Measurements from ENCODE around the gene LRMDA.

LRMDA gene

DNA sequence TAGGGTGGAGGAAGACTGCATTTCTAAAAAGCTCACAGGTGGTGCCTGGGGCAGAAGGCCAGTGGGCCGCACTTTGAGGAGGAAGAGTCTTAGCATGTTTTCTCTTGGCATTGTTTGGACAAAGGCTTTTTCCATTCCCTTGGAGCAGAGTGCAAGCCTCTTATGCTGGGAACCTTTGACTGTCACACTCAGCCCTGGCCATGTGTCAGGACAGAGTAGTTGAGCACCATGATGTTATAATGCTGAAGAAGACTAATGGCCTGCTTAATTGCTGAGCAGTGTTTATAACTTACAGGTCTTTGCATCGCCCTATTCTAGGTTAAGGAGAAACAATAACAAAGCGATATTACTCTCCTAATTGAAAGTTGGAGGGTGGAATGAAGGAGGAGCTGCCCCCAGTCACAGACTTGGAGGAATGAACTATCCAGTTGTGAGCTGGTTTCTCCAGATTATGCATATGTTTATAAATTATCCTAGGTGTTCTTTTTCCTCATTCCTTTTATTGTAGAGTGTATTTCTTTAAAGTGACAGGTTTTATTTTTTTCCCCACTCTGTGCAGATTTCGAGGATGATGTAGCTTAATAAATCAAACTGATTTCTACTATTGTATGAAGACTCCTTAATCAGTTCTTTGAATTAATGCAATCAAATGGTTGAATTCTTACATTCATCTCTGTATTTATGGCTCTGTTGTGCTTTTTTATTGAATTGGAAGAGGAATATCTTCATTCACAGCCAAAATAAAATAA is 767.0 kb downstream of the LRMDA start:
- DNase-seq: no peak

DNA sequence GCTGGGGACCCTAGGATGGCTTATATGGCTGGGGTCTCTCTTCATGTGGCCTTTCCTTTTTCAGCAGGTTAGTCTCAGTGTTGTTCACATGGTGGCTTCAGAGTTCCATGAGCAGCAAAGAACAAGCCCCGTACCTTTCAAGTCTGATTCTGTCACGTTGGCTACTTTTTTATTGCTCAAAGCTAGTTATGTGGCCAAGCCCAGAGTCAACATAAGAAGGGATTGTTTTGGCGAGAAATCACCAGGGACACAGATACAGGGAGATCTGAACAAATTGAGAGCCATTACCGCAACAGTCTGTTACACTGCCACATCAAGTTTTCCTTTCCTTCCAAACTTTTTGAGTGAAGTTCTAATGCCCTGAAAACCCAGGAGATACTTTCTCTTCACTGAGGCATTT is 770.5 kb downstream of the LRMDA start:
- DNase-seq: no peak

- no peak for DNase-seq
These were observed 771.4 kb downstream of the LRMDA start for GRCh38 chr10:76202777-76203176.

DNA sequence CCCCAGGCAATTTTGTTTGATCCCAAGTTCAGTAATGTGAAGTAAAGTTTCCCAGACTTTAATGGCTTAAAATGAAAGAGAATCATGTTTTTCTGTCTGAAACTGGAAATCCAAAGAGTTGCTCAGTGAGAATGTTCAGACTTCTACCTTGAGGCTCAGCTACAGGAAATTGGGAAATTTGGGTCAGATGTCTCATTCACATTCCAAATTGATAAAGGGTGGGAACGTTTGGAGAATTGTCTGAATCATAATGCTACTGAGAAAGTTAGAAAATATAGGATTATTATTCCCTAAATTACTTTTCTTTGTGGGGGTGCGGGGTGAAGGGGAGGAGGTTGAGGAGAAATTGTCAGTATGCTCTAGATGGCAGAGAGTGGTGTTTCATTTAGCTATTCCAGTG is 773.9 kb downstream of the LRMDA start:
- DNase-seq: no peak

DNA sequence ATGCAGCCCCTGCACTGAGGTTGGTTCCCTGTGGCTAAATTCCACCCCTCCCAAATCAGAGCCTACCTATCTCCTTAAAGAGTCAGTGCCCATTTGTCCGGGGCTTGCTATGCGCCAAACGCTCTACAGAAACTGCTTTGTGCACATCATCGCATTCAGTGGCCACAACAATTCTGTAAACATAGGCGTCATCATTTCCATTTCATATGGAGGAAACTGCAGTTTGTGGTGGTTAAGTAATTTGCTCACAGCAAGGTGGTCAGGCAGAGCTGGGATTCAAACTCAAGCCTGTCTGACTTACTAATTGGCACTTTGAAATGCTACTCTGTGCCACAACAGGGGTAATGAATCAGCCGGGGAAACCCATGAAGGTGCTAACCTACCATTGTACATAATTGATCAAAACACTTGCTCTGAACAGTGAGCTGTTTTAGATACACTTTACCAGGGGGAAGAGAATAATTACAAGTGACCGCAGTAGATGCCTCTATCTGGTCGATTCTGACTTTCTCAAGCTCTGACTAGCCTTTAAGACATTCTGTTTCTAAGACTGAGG is 775.5 kb downstream of the LRMDA start:
- no peak for DNase-seq

GRCh38 chr10:76209135-76209534 is 777.7 kb downstream of the LRMDA start:
- DNase-seq: no peak

- DNase-seq: no peak
These were observed 778.8 kb downstream of the LRMDA start for GRCh38 chr10:76210211-76210610.

GRCh38 chr10:76211691-76212090 is 780.3 kb downstream of the LRMDA start:
- no peak for DNase-seq

DNA sequence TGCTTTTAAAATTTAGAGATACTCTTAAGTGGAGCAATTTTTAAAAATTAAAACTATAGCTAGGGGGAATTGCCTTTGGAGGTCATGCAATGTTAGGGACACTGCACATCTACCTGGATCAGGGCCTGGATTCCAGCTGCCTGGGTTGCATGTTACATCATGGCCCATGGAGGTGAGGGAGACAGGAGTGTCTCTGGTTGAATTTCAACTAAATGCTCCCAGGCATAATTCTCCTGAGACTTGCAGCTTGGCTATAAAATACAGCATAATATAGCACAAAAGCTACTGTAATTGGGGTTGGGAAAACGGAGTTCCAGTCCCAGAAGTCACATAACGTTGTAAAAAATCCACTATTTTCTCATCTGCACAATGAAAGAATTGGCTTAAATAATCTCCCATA is 782.5 kb downstream of the LRMDA start:
- DNase-seq: no peak

- no peak for DNase-seq
These were observed 786.6 kb downstream of the LRMDA start for GRCh38 chr10:76218035-76218434.

DNA sequence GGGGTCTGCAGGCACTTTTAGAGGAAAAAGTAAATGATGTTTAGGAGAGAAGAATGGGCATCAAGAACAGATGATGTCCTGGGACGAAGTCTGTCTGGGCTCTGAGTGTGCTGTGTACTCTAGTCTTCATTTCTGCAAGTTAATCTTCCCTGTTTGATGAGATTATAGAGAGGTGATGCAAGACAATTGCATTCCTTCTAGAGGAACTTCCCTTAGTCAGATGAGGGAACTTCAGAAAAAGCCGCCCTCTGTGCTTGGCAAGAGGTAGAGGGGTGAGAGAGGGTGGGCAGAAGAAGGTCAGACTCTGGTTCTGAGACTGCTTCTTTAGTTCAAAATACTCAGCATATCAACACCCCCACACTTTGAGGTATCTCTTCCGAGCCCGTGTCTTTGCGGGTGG is 797.9 kb downstream of the LRMDA start:
- DNase-seq: no peak

GRCh38 chr10:76230921-76231285 is 799.5 kb downstream of the LRMDA start:
- DNase-seq: no peak

DNA sequence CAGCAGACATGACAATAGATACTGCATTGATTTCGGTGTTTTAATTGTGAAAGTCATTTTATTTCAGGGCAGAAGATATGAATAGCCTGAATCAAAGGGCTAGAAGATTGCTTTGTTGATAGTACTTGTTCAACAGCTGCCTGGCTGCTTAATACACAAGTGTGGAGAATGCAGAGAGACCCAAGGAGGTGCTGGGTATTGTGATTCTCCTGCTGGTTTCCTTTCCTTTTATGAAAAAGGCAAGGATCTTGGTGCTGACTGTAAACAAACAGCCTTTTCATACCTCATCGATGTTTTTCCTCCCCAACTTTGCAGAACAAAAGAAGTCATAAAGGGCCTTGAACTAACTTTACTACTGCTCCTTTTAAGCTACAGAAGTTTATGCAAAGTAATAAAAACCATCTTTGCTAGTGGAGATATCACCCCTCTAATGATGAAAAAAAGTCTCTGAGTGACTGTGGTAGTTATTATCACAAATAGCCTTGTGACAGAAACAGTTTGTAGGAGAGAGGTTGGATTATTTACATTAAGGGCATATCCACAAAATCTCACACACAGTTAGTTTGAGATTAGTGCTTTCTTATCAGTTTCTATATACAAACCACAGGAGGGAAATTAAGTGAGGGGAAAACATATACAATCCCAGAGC is 800.0 kb downstream of the LRMDA start:
- no peak for DNase-seq

DNA sequence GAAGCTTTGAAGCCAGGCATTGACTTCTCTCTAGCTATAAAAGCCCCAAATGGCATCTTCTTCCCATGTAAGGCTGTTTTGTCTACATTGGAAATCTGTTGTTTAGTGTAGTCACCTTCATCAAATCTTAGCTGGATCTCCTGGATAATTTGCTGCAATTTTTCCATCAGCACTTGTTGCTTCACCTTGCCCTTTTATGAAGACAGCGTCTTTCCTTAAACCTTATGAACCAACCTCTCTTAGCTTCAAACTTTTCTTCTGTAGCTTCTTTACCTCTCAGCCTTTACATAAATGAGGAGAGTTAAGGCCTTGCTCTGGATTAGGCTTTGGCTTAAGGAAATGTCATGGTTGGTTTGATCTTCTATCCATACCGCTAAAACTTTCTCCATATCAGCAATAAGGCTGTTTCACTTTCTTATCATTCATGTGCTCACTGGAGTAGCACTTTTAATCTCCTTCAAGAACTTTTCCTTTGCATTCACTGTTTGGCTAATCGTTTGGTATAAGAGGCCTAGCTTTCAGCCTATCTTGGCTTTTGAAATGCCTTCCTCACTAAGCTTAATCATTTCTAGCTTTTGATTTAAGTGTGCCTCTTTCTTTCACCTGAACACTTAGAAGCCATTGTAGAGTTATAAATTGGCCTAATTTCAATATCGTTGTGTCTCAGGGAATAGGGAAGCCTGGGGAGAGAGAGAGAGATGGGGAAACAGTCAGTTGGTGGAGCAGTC is 803.2 kb downstream of the LRMDA start:
- no peak for DNase-seq

DNA sequence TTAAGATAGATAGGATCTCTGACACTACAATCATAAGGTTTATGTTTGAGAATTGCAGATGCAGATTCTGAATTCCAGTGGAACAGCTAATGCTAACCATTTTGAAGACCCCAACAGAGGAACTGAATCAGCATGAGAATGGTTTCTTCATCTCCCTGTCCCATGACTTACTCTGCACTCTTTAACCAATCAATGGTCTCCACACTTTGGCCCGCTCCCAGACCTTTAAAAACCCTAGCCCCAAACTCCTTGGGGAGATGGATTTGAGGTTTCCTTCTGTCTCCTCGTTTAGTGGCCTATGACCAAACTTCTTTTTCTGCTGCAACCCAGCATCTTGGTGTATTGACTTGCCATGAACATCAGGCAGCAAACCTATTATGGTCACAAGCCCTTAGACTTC is 804.9 kb downstream of the LRMDA start:
- no peak for DNase-seq

- DNase-seq: no peak
These were observed 811.5 kb downstream of the LRMDA start for GRCh38 chr10:76242956-76243355.

DNA sequence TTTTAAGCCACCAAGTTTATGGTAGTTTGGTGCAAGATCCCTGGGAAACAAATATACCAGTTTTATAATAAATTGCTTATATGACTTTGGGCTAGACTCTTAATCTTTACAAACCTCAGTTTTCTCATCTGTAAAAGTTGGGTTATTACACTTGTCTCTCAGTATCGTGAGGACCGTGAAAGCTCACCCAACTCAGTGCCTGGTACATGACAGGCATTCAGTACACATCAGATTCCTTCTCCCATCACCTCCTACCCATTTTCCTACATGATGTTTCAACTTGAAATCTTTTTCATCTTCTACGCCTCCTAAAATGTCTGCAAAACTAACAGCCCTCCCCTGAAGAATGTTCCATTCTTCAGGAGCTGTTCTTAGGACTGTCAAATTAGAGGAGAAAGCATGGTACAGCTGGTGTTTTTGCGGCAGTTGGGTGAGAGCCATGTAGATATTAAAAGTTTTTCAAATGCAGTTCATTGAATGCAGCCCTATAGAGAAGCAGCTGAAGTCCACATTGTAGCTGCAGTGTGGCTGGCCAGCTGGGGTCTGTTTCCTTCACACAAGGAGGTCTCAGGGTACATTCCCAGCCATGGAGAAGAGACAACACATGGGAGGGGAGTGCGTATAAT is 812.8 kb downstream of the LRMDA start:
- DNase-seq: no peak

DNA sequence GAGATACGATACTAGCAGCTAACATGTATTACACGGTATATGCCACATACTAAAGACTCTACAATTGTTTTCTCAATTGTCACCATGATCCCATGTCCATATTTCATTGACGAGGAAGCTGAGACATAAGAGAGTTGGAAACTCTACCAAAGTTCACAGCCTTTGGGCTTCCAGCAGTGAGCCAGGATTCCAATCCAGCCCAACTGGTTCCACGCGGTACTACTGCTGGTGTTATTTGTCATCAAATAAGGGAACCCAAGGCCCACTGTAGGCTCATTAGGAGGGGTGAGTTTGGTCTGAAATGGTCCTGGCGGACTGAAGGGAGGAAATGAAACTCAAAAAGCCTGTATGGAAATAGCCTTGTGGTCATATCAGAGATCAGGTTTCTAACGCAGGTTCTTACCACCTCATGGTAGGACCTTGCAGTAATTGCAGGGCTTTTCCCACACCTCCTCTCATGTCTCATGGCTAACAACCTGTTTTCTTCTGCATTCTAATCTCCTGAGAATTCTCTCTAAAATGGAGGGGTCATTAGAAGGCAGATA is 814.6 kb downstream of the LRMDA start:
- no peak for DNase-seq

- no peak for DNase-seq
These were observed 817.3 kb downstream of the LRMDA start for GRCh38 chr10:76248649-76249200.

DNA sequence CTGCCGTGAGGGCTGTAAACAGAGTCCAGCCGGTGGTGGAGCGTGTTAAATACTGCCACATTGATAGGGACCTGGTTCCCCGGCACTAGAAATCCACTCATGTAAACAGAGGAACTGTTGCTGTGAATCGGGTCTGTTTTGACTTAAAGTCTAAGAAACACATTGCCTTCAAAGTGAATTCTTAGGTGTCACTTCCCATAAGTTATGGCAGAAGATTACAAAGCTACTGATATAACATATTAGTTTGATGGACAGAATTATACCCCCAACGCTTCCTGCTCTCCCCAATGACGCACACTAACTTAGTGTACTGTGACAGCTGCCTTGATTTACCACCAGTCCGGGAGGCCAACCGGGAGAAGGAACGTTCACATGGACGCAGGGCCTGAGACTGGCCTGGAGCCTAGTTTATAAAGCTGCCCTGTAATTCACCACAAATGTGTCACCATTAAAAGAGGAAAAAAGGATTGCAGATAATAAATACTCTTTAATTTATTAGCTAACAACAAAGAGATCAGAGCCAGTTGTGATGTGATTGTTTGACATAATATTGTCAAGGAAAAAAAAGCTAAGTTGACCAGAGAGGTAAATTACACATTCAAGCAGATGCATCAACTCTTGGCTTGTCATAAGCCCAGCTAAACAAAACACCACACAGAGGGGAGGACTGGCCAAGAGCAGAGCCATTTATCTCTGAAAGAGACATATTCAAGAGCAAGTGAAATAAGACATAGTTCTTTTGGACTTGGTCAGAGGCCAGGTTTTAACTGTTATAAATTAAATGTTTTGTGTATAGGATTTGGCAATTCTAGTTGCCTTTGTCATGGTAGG is 820.6 kb downstream of the LRMDA start:
- no peak for DNase-seq

GRCh38 chr10:76252733-76253132 is 821.3 kb downstream of the LRMDA start:
- DNase-seq: no peak

GRCh38 chr10:76255241-76255640 is 823.8 kb downstream of the LRMDA start:
- DNase-seq: no peak

All from NCI-H524 treated with DMSO at 0.1 percent for 48 hours (cell line).